Measurements from ENCODE around the gene PROK1.
A peak's percentile ranks its signal among the peaks of the same experiment; 100 is the strongest.

The PROK1 gene

DNA sequence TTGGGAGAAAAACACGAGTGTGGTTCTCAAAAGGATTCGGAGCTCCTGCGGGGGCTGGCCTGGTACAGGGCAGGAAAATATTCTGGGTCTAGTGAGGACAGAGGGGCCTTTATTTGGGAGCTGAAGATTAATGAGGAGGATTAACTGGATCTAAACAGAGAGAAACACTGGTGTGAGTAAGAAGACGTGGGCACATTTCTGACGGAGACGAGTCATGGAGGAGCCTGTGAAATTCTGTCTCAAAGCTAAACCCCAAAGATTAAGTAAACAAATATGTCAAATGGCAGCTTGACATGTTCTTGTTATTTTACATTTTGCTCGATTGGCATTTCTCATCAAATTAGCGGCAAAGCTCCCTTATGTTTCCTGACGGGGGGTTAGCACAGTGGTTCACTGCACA lies 12.8 kb downstream of the PROK1 start:
- no peak overlapping the region for H3K4me3 ChIP-seq (replicated peaks; ENCODE audit: low read depth, low read length)
- DNase-seq (ENCODE audit: low read depth) = no peak
- TF ChIP-seq CTCF (IDR thresholded peaks at IDR 0.05; ENCODE audit: low read length, missing control alignments) = no peak

DNA sequence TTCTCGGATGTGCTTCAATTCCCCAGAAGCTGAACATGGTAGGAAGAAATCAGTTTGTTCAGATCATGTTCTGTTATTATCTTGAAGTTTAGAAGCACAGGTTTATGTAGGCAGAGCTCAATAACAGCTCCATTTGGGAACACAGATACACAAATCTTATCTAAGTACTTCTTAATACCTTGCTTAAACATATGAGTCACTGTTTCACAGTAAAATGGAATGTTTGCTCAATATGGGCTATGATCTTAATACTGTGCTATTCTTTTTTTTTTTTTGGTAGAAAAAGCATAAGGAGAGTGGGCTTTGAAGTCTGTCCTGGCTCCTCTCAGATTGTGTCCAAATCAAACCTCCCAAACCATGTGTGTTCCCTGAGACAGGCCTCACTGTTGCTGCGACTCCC lies 13.4 kb downstream of the PROK1 start:
- DNase-seq (ENCODE audit: low read depth) = peak; percentile 68
- no peak overlapping the region for H3K4me3 ChIP-seq (replicated peaks; ENCODE audit: low read depth, low read length)
- no peak for TF ChIP-seq CTCF (IDR thresholded peaks at IDR 0.05; ENCODE audit: low read length, missing control alignments)

- DNase-seq (ENCODE audit: low read depth) = no peak
- no peak for TF ChIP-seq CTCF (IDR thresholded peaks at IDR 0.05; ENCODE audit: low read length, missing control alignments)
- no peak overlapping the region for H3K4me3 ChIP-seq (replicated peaks; ENCODE audit: low read depth, low read length)
These were observed 14.3 kb downstream of the PROK1 start for GRCh38 chr1:110465038-110465813.

DNA sequence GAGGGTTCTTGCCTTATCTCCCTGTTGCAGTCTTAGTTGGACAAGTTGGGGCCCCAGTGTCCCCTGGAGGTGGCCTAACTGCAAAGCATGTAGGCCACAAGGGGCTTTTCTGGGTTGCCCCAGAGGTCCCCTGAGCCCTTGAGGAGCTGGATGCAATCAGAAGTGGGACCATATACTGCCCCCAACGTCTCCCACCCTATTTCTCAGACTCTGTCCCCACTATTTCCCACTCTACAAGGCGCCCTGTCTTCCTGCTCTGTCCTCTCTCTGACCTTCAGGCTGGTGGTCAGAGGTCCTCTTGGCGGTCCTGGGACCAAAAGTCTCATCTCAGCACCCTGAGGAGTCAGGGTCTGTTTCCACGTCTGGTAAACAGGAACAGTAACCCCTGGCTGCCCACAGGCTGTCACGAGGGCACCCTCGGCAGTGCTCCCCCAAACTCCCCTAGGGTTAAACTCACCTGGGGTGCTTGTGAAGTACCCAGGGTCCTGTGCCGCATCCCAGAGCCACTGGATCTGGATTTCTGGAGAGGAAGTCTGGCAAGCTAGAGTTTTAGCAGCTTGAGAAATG lies 14.9 kb downstream of the PROK1 start:
- H3K4me3 ChIP-seq (replicated peaks; ENCODE audit: low read depth, low read length) = no peak overlapping the region
- no peak for TF ChIP-seq CTCF (IDR thresholded peaks at IDR 0.05; ENCODE audit: low read length, missing control alignments)

DNA sequence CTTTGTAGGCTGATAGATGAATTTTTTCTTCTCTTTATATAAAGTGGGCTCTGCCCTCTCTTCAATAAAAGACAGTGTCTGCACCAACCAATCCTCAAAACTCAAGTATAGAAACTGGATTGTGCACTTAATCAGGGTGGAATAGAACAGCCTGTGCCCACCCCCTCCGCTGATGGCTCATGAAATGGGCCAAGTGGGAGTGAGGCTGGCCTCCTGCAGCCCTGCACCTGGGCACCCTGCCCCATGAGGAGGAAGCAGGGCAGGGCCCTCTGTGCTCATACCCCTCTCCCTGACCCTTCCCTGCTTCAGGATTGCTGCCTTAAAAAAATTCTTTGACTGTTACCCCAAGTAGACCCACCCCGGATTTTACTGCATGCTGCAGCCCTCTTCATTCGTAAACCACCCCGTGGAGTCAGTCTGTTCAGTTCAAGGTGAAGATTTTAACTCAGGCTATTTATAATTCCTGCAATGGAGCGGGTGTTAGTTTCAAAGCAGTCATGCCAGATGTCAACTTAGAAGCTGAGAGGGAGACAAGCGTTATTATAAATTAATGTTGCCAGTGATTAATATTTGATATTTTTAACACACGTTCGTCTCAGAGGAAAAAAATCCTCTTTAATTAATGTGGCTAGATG lies 15.8 kb downstream of the PROK1 start:
- H3K4me3 ChIP-seq (replicated peaks; ENCODE audit: low read depth, low read length) = no peak overlapping the region
- no peak for TF ChIP-seq CTCF (IDR thresholded peaks at IDR 0.05; ENCODE audit: low read length, missing control alignments)
- no peak for DNase-seq (ENCODE audit: low read depth)

More for the DNA sequence above, 14.9 kb downstream of the PROK1 start:
- DNase-seq (ENCODE audit: low read depth) = no peak

DNA sequence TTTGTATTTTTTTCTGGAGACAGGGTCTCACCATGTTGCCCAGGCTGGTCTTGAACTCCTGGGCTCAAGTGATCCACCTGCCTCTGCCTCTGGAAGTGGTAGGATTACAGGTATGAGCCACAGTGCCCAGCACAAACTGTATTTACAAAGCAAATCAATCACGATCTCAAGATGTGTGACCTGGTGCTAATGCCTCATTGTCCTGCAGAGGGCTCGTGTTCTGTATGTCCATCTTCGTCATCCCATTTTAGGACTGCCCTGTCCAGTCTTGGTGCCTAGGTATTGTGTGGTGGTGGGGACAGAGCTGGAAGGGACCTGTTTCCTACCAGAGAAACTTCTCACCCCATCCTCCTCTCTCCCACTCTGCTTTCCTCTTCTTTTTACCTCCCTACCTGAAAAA lies 20.2 kb downstream of the PROK1 start:
- TF ChIP-seq CTCF (IDR thresholded peaks at IDR 0.05; ENCODE audit: low read length, missing control alignments) = no peak
- H3K4me3 ChIP-seq (replicated peaks; ENCODE audit: low read depth, low read length) = no peak overlapping the region
- DNase-seq (ENCODE audit: low read depth) = no peak

Measured in fibroblast of pulmonary artery (primary cell).